ENCODE measurements around the gene TOX3.

TOX3 gene

DNA sequence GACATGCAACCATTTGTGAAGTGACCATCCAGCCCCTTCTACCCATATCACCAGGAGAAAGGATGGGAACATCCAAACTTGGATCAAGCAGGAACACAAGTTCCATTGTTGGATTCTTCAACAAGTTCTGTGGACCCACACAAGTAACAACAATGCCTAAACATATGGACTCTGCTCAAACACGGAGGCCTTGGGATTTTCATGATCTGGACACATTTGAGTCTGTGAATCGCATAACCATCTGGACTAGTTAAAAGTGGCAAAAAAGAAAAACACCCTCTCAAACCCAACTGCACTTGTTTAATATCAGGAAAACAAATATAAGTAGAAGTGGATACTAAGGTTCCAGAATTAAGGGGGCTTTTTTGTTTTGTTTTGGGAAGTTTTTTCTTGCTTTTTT is 70.8 kb downstream of the TOX3 start:
- DNase-seq (ENCODE audit: extremely low spot score), result no peak
- TF ChIP-seq TARDBP (IDR thresholded peaks at IDR 0.05), result no peak
- TF ChIP-seq CTBP1 (IDR thresholded peaks at IDR 0.05; ENCODE audit: borderline replicate concordance), result no peak
- TF ChIP-seq ARNT (IDR thresholded peaks at IDR 0.05), result no peak
- no peak for TF ChIP-seq HDGF (IDR thresholded peaks at IDR 0.05; ENCODE audit: borderline replicate concordance)
- no peak for TF ChIP-seq L3MBTL2 (conservative IDR thresholded peaks at IDR 0.05)
- no peak for TF ChIP-seq SP1 (IDR thresholded peaks at IDR 0.05)
- TF ChIP-seq FOXA1 (IDR thresholded peaks at IDR 0.05), result no peak
- TF ChIP-seq ELF4 (IDR thresholded peaks at IDR 0.05), result no peak
- no peak for TF ChIP-seq NFRKB (IDR thresholded peaks at IDR 0.05)
- TF ChIP-seq SUZ12 (IDR thresholded peaks at IDR 0.05), result no peak
- TF ChIP-seq LEF1 (IDR thresholded peaks at IDR 0.05; ENCODE audit: borderline replicate concordance), result no peak
- TF ChIP-seq FOXM1 (IDR thresholded peaks at IDR 0.05; ENCODE audit: borderline replicate concordance), result no peak
- TF ChIP-seq PKNOX1 (IDR thresholded peaks at IDR 0.05), result no peak
- TF ChIP-seq ZNF384 (IDR thresholded peaks at IDR 0.05), result no peak
- no peak for TF ChIP-seq BHLHE40 (IDR thresholded peaks at IDR 0.05; ENCODE audit: borderline replicate concordance)
- TF ChIP-seq FOXK2 (IDR thresholded peaks at IDR 0.05), result no peak
- ChIA-PET CTCF (no interaction called here), POLR2A (no interaction called here)

DNA sequence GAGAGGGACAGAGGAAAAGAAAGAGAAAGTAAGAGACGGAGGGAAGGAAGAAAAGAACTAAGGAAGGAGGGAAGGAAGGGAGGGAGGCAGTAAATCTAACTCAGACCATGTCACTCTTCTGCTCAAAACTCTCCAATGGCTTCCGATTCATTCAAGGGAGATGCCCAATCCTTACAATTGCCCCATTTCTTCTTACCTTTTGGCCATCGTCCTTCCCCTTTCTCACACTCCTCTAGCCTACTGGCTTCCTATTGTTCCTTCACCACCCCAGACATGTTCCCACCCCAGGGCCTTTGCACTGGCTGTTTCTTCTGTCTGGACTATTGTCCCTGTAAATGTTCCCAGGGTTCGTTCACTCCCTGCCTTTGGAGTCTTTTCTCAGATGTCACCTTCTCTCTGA is 72.3 kb downstream of the TOX3 start:
- POLR2A ChIA-PET, result no interaction called here
- CTCF ChIA-PET, result no interaction called here
- TF ChIP-seq ELF4 (IDR thresholded peaks at IDR 0.05) (no peak), FOXA1 (IDR thresholded peaks at IDR 0.05) (no peak), PKNOX1 (IDR thresholded peaks at IDR 0.05) (no peak), FOXM1 (IDR thresholded peaks at IDR 0.05; ENCODE audit: borderline replicate concordance) (no peak), ARNT (IDR thresholded peaks at IDR 0.05) (no peak), ZNF384 (IDR thresholded peaks at IDR 0.05) (no peak), CTBP1 (IDR thresholded peaks at IDR 0.05; ENCODE audit: borderline replicate concordance) (no peak), BHLHE40 (IDR thresholded peaks at IDR 0.05; ENCODE audit: borderline replicate concordance) (no peak), L3MBTL2 (conservative IDR thresholded peaks at IDR 0.05) (no peak), SP1 (IDR thresholded peaks at IDR 0.05) (no peak), SUZ12 (IDR thresholded peaks at IDR 0.05) (no peak), LEF1 (IDR thresholded peaks at IDR 0.05; ENCODE audit: borderline replicate concordance) (no peak), TARDBP (IDR thresholded peaks at IDR 0.05) (no peak)
- no peak for DNase-seq (ENCODE audit: extremely low spot score)

DNA sequence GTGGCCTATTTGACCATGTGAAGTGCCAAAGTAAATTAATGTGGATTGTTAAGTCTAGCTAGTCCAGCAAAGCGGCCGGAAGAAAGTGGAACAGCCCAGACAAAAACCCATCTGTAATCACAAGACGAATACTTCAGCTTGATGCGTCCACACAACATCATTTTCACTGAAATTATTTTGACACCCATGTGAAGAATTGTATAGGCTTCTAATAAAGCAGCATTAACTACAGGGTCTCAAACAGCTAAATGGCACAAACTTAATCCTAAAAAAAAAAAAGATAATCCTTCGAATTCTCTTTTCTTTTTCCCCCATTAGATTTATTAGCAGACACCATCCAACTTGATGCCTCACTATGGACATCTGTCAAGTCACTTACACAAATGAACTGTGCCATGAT is 73.8 kb downstream of the TOX3 start:
- ChIA-PET POLR2A (no interaction called here), CTCF (no interaction called here)
- no peak for TF ChIP-seq ARNT (IDR thresholded peaks at IDR 0.05)
- DNase-seq (ENCODE audit: extremely low spot score), result no peak

DNA sequence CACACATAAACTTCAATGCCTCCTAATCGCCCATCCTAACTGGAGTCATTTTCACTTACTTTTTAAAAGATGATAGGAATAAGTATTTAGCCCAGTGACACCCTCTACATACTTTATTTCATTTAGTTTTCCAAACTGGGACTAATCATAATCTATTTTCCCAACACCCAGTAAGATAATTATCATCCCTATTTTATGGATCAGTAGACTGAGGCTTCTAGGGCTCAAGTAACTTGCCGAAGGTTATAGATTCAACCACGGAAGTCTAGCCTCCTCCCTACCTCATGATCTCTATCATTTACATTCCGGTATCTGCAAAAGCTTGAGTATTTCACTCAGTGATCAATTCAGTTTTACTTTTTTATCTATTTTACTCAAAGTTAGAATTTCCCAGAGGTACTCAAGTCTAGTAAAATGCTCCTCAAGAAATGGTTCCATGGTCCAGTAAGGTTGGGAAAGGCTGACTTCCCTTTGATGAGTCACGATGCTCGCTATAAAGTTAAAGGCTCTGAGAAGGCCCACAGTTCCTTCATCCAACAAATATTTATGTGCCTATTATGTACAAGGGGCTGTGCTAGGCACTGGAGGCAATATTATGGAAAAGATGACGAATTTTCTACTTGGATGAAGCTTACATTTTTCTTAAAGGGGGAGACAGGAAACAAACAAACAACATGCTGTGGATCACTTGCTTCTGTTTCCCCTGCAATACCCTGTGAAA is 75.1 kb downstream of the TOX3 start:
- no peak for DNase-seq (ENCODE audit: extremely low spot score)
- ChIA-PET POLR2A (no interaction called here), CTCF (no interaction called here)
- TF ChIP-seq SP1 (IDR thresholded peaks at IDR 0.05) (no peak), ZNF384 (IDR thresholded peaks at IDR 0.05) (no peak), ELF4 (IDR thresholded peaks at IDR 0.05) (no peak)

DNA sequence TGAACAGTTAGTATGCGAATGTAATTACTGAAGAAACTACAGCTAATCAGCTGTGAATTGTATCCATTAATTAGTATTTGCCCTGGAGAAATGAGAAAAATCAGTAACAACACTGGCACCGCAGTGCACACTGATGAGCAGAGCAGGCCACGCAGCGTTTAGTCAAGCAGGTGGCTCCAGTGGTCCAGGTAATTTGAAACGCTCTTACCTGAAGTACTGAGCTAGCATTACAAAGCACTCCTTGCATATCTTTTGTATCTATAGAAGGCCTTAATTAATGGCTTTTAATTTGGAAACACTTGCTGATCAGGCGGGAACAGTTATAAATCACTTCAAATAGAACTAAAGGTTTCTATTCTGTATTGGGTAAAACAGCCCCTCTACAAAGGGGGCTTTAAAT is 76.4 kb downstream of the TOX3 start:
- CTCF ChIA-PET, result no interaction called here
- DNase-seq (ENCODE audit: extremely low spot score), result no peak
- POLR2A ChIA-PET, result no interaction called here
- no peak for TF ChIP-seq ARNT (IDR thresholded peaks at IDR 0.05)
- no peak for TF ChIP-seq BHLHE40 (IDR thresholded peaks at IDR 0.05; ENCODE audit: borderline replicate concordance)
- no peak for TF ChIP-seq FOXA1 (IDR thresholded peaks at IDR 0.05)
- TF ChIP-seq SP1 (IDR thresholded peaks at IDR 0.05), result no peak
- TF ChIP-seq LEF1 (IDR thresholded peaks at IDR 0.05; ENCODE audit: borderline replicate concordance), result no peak
- TF ChIP-seq ELF4 (IDR thresholded peaks at IDR 0.05), result no peak
- no peak for TF ChIP-seq PKNOX1 (IDR thresholded peaks at IDR 0.05)
- TF ChIP-seq FOXM1 (IDR thresholded peaks at IDR 0.05; ENCODE audit: borderline replicate concordance), result no peak
- TF ChIP-seq TARDBP (IDR thresholded peaks at IDR 0.05), result no peak
- TF ChIP-seq FOXK2 (IDR thresholded peaks at IDR 0.05), result no peak
- TF ChIP-seq CTBP1 (IDR thresholded peaks at IDR 0.05; ENCODE audit: borderline replicate concordance), result no peak
- TF ChIP-seq NFRKB (IDR thresholded peaks at IDR 0.05), result no peak
- no peak for TF ChIP-seq L3MBTL2 (conservative IDR thresholded peaks at IDR 0.05)
- TF ChIP-seq HDGF (IDR thresholded peaks at IDR 0.05; ENCODE audit: borderline replicate concordance), result no peak

- ChIA-PET POLR2A (no interaction called here), CTCF (no interaction called here)
- no peak for DNase-seq (ENCODE audit: extremely low spot score)
- no peak for TF ChIP-seq ELF4 (IDR thresholded peaks at IDR 0.05)
- no peak for TF ChIP-seq ZNF384 (IDR thresholded peaks at IDR 0.05)
- TF ChIP-seq TARDBP (IDR thresholded peaks at IDR 0.05), result no peak
- no peak for TF ChIP-seq HDGF (IDR thresholded peaks at IDR 0.05; ENCODE audit: borderline replicate concordance)
- no peak for TF ChIP-seq ARNT (IDR thresholded peaks at IDR 0.05)
- TF ChIP-seq NFRKB (IDR thresholded peaks at IDR 0.05), result no peak
- TF ChIP-seq FOXK2 (IDR thresholded peaks at IDR 0.05), result no peak
- no peak for TF ChIP-seq LEF1 (IDR thresholded peaks at IDR 0.05; ENCODE audit: borderline replicate concordance)
- TF ChIP-seq SP1 (IDR thresholded peaks at IDR 0.05), result no peak
- TF ChIP-seq FOXA1 (IDR thresholded peaks at IDR 0.05), result no peak
- no peak for TF ChIP-seq SUZ12 (IDR thresholded peaks at IDR 0.05)
- no peak for TF ChIP-seq CTBP1 (IDR thresholded peaks at IDR 0.05; ENCODE audit: borderline replicate concordance)
- TF ChIP-seq PKNOX1 (IDR thresholded peaks at IDR 0.05), result no peak
- TF ChIP-seq BHLHE40 (IDR thresholded peaks at IDR 0.05; ENCODE audit: borderline replicate concordance), result no peak
These were observed 77.2 kb downstream of the TOX3 start for GRCh38 chr16:52469775-52470174.

Data from HEK293T (cell line).